A549 (cell line): ENCODE measurements around the gene STRN. TPM values are rescaled to one million over a fixed set of nuclear protein-coding genes. Genes with fewer than 3 reads are reported as not detected.

Source experiments
- ATAC-seq, 2 experiments: fragments of 200-7000 bp in 1 of 2; fragments of >200 bp in 1 of 2; cut with Nextera tagmentation in 1 of 2; cut with Tn5 transposase in 1 of 2; 3 replicates each; pipeline versions ENCODE4 v1.8.0 to v1.9.1; 2018 to 2020; ENCODE audit warnings: mild to moderate bottlenecking in 1 of 2, moderate library complexity in 1 of 2
- CTCF ChIA-PET: fragments of 300-600 bp; sonication (Branson Sonifier 250); formaldehyde crosslinking; extraction: SDS; loops from one replicate; lab custom pipeline; 2021; ENCODE audit warnings: antibody characterized with exemption, inconsistent platforms; lab: Yijun Ruan, JAX
- POLR2A ChIA-PET: fragments of 350-600 bp; formaldehyde crosslinking; extraction: SDS; loops from one replicate; lab custom pipeline; 2021; ENCODE audit warnings: antibody characterized with exemption, inconsistent platforms; lab: Yijun Ruan, JAX
- DNase-seq, 2 experiments: peaks; one replicate each; pipeline versions ENCODE4 v3.0.0 to v3.0.0-alpha.2; 2011 to 2016; ENCODE audit warnings: low read depth in 1 of 2, low spot score in 1 of 2
- FAIRE-seq: peaks from 2 replicates; lab custom pipeline; 2011; peaks lifted over from hg19 to GRCh38; lab: Jason Lieb, UNC
- H3K27ac ChIP-seq, 2 experiments: fragments of >200 bp; sonication (Bioruptor Twin); formaldehyde crosslinking; 3 replicates each; pipeline ENCODE4 v1.5.1; 2016 to 2017
- H3K4me1 ChIP-seq: fragments of >200 bp; sonication (Bioruptor Twin); formaldehyde crosslinking; 3 replicates; pipeline ENCODE4 v1.6.1; 2016
- H3K4me2 ChIP-seq: fragments of >200 bp; sonication (Bioruptor Twin); formaldehyde crosslinking; 3 replicates; pipeline ENCODE4 v1.6.1; 2016
- H3K4me3 ChIP-seq: fragments of >200 bp; sonication (Bioruptor Twin); formaldehyde crosslinking; 3 replicates; pipeline ENCODE4 v1.5.1; 2016
- H3K9me3 ChIP-seq: fragments of >200 bp; sonication (Bioruptor Twin); formaldehyde crosslinking; 3 replicates; pipeline ENCODE4 v1.6.1; 2016
- BCL3 ChIP-seq: fragments of >200 bp; sonication (Bioruptor Twin); formaldehyde crosslinking; IDR thresholded peaks from 3 replicates; pipeline ENCODE4 v1.6.1; 2016
- ELK1 ChIP-seq: fragments of 150-350 bp; IDR thresholded peaks from 2 replicates; pipeline ENCODE4 v1.6.1; 2014; ENCODE audit warnings: low read depth, mild to moderate bottlenecking, low read length
- EP300 ChIP-seq, 2 experiments: fragments of >200 bp; sonication (Bioruptor Twin); formaldehyde crosslinking; IDR thresholded peaks; 2 replicates in 1 of 2; 3 replicates in 1 of 2; pipeline ENCODE4 v1.6.1; 2016 to 2017
- ESRRA ChIP-seq: fragments of 150-350 bp; IDR thresholded peaks from 2 replicates; pipeline ENCODE4 v1.6.1; 2014; ENCODE audit warnings: mild to moderate bottlenecking, low read length, borderline replicate concordance
- FOSL2 ChIP-seq, 2 experiments: fragments of 450-650 bp in 1 of 2; fragments of >200 bp in 1 of 2; sonication (Bioruptor Twin) in 1 of 2; formaldehyde crosslinking; IDR thresholded peaks; 2 replicates each; pipeline versions ENCODE4 v1.5.0 to v1.6.1; 2016 to 2020; ENCODE audit warnings: mild to moderate bottlenecking in 1 of 2, moderate library complexity in 1 of 2
- KDM1A ChIP-seq: fragments of 200-600 bp; sonication (generic); IDR thresholded peaks from 2 replicates; pipeline ENCODE4 v1.6.1; 2016; ENCODE audit warnings: low read depth, mild to moderate bottlenecking
- POLR2AphosphoS2 ChIP-seq: conservative IDR thresholded peaks from 2 replicates; pipeline ENCODE4 v1.6.1; 2012; ENCODE audit warnings: low read length, improper control_type of control experiment, inconsistent platforms
- RARB ChIP-seq: fragments of 250-450 bp; sonication (Bioruptor Pico); IDR thresholded peaks from 2 replicates; pipeline ENCODE4 v1.8.0; 2021; ENCODE audit warnings: mild to moderate bottlenecking, moderate library complexity
- REST ChIP-seq: fragments of 200-600 bp; sonication (generic); IDR thresholded peaks from 2 replicates; pipeline ENCODE4 v1.6.1; 2016; ENCODE audit warnings: antibody characterized with exemption, mild to moderate bottlenecking, moderate library complexity
- ZC3H11A ChIP-seq: fragments of 450-650 bp; IDR thresholded peaks from 2 replicates; pipeline ENCODE4 v1.6.1; 2014; ENCODE audit warnings: antibody characterized with exemption, mild to moderate bottlenecking
- ZNF302 ChIP-seq: fragments of 250-450 bp; sonication (Bioruptor Pico); IDR thresholded peaks from 2 replicates; pipeline ENCODE4 v1.9.0; 2021; ENCODE audit warnings: inconsistent platforms, mild to moderate bottlenecking, moderate library complexity
- WGBS: methylation state at CpG from one replicate; pipeline ENCODE4 v1.1.6; 2017; ENCODE audit errors: missing lambda C conversion rate; 5-methylcytosine and 5-hydroxymethylcytosine counted together
- polyA plus RNA-seq, 4 experiments: library from polyadenylated mRNA; depleted of rRNA in 3 of 4; stranded (reverse); fragments of >200 nt; fragmentation: RNase III in 1 of 4; extraction: RNeasy Plus Mini Kit Qiagen cat#74134 plus additional on column Dnase treatment in 1 of 4; gene quantifications; 2 replicates in 3 of 4; 3 replicates in 1 of 4; pipeline ENCODE4 v1.2.3, GENCODE V29; 2011 to 2017
- small RNA-seq, 6 experiments: library from RNA; depleted of rRNA; stranded (forward); fragments of <200 nt; gene quantifications; one replicate each; pipeline ENCODE3, GENCODE V24; 2012

STRN gene
- polyA plus RNA-seq, 2 of the 4 experiments (the other 2 are of a cell fraction) = 13.1 to 36.0 TPM

DNA sequence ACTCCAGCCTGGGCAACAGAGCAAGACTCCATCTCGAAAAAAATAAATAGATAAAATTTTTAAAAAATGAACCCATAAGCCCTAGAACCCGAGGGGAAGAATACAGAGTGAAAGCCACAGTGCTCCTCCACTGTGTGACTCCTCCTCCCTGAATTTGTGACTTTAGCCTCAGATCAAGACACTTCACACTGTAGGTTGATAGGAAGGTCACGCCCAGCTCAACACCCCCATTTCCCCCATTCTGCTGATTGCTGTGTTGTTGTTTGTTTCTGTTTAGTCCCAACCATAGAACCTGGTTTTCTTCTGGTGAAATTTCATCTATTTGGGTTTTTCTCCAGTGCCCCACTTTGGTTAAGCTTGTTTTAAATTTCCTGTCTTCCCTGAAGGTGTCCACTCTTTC, 167.6 kb downstream of the STRN start:
- no peak for FAIRE-seq

DNA sequence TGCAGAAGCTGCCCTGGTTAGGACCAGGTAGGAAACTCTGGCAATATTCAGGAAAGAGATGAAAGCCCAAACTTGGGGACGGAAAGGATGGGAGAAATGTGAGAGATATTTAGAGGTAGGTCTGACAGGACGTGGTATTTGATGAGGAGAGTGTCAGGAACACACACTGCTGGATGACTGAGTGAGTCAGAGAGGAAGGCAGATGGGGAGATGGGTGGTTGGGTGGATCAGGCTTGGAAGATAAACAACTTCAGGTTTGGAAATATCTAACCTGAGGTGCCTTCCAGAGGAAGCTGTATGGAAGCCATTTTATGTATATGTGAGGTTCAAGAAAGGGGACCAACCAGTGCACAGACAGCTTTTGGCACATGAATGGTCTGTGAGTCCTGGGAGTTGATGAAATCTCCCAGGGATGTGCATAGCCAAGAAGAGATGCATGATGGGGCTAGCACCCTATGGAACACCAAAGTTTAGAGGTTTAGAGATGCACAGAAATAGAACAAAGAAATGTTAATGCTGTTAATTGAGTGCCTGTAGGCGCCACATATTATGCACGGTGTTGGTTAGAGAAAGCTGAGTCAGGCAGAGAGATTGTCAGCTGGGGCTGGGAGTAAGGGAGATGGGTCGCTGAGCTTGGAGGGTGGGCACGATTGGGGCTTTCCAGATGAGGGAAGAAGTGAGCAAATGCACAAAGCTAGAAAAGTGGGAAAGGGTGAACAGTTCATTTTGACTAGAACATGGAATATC, 168.8 kb downstream of the STRN start:
- Histone ChIP-seq H3K4me3 (no peak overlapping the region), H3K27ac (no peak overlapping the region), H3K9me3 (no peaks in the 10 kb centered on the region), H3K4me1 (no peaks in the 10 kb centered on the region), H3K4me2 (no peak overlapping the region)
- ChIA-PET POLR2A (no interaction called here), CTCF (interaction anchor here (0.6 to 17.8 kb wide), 2 partner anchors 15 to 1380 kb away, joined by 3 to 192 read pairs; no protein-coding TSS in a partner anchor)
- peak; percentile 16 to 51; a peak in 4 of 6 replicates for ATAC-seq
- WGBS = 35% methylated on average over 6 of the region's 6 CpGs
- TF ChIP-seq POLR2AphosphoS2 (no peak), ZNF302 (CRISPR knock-in tag) (no peak), BCL3 (no peak), EP300 (IDR thresholded peaks at IDR 0.05) (no peak), RARB (CRISPR knock-in tag) (no peak), KDM1A (no peak)
- no peak for DNase-seq
- FAIRE-seq = no peak

More for the DNA sequence above, 167.6 kb downstream of the STRN start:
- H3K4me3 ChIP-seq = no peak overlapping the region
- no peak for DNase-seq
- H3K9me3 ChIP-seq = no peaks in the 10 kb centered on the region
- no peak overlapping the region for H3K27ac ChIP-seq
- 28% methylated on average over 3 of the region's 3 CpGs for WGBS
- POLR2A ChIA-PET = no interaction called here
- no peak overlapping the region for H3K4me2 ChIP-seq
- no peak for ATAC-seq
- no peaks in the 10 kb centered on the region for H3K4me1 ChIP-seq
- CTCF ChIA-PET = interaction anchor here (17.8 kb wide), 1 partner anchor 16 kb away, joined by 192 read pairs; no protein-coding TSS in a partner anchor
- TF ChIP-seq FOSL2 (IDR thresholded peaks at IDR 0.05) (no peak), FOSL2 (CRISPR knock-in tag; IDR thresholded peaks at IDR 0.05) (no peak), ZC3H11A (no peak), POLR2AphosphoS2 (no peak), ESRRA (no peak), REST (no peak), ELK1 (no peak)

Small RNA genes within 50 kb of the gene (small RNA-seq; reads per million reads assigned to genes)
- gene RNU6-577P = 0 reads per million in 6 experiments

Other genes starting within 250 kb of the STRN start
- 25.0 and 26.1 TPM in 2 replicates for gene HEATR5B, start 117.8 kb upstream of the STRN start, polyA plus RNA-seq (2011; rRNA removed)
- gene HEATR5B, start 117.8 kb upstream of the STRN start, polyA plus RNA-seq (2017; fragmentation: RNase III; extraction: RNeasy Plus Mini Kit Qiagen cat#74134 plus additional on column Dnase treatment) = 6.6 to 8.4 TPM (median 7.7 TPM) in 3 replicates
- 8.1 and 10.4 TPM in 2 replicates for gene GPATCH11, start 118.0 kb upstream of the STRN start, polyA plus RNA-seq (2011; rRNA removed)
- gene GPATCH11, start 118.0 kb upstream of the STRN start, polyA plus RNA-seq (2017; fragmentation: RNase III; extraction: RNeasy Plus Mini Kit Qiagen cat#74134 plus additional on column Dnase treatment) = 8.2 to 9.0 TPM (median 8.9 TPM) in 3 replicates
- 34.6 and 47.2 TPM in 2 replicates for gene EIF2AK2, start 190.4 kb upstream of the STRN start, polyA plus RNA-seq (2011; rRNA removed)
- 27.1 to 30.1 TPM (median 29.8 TPM) in 3 replicates for gene EIF2AK2, start 190.4 kb upstream of the STRN start, polyA plus RNA-seq (2017; fragmentation: RNase III; extraction: RNeasy Plus Mini Kit Qiagen cat#74134 plus additional on column Dnase treatment)
- gene SULT6B1, start 222.1 kb upstream of the STRN start, polyA plus RNA-seq (2011; rRNA removed) = not detected in 2 replicates
- gene SULT6B1, start 222.1 kb upstream of the STRN start, polyA plus RNA-seq (2017; fragmentation: RNase III; extraction: RNeasy Plus Mini Kit Qiagen cat#74134 plus additional on column Dnase treatment) = not detected in 3 replicates
- gene CEBPZOS, start 230.0 kb upstream of the STRN start, polyA plus RNA-seq (2011; rRNA removed) = 78.1 and 87.4 TPM in 2 replicates
- gene CEBPZOS, start 230.0 kb upstream of the STRN start, polyA plus RNA-seq (2017; fragmentation: RNase III; extraction: RNeasy Plus Mini Kit Qiagen cat#74134 plus additional on column Dnase treatment) = 55.9 to 69.2 TPM (median 61.3 TPM) in 3 replicates